Choroid plexus epithelial cell (primary cell): ENCODE data around the gene FCHSD2.

Experiments used
- DNase-seq: peaks from one replicate; pipeline ENCODE4 v3.0.0-alpha.2; 2010; ENCODE audit warnings: low read depth
- H3K4me3 ChIP-seq: 2 replicates; pipeline ENCODE4 v1.5.1; 2011; ENCODE audit warnings: low read depth, mild to moderate bottlenecking, control low read depth, low read length, moderate library complexity
- TF ChIP-seq, protein P1 (sequence below): conservative IDR thresholded peaks from 2 replicates; pipeline ENCODE4 v1.5.1; 2011; ENCODE audit warnings: low read depth, mild to moderate bottlenecking, control low read depth, inconsistent platforms, low read length, moderate library complexity

FCHSD2 gene

GRCh38 chr11:72897506-72897905 lies 244.6 kb downstream of the FCHSD2 start:
- H3K4me3 ChIP-seq: no peak overlapping the region
- no peak for DNase-seq
- TF ChIP-seq, protein P1, sequence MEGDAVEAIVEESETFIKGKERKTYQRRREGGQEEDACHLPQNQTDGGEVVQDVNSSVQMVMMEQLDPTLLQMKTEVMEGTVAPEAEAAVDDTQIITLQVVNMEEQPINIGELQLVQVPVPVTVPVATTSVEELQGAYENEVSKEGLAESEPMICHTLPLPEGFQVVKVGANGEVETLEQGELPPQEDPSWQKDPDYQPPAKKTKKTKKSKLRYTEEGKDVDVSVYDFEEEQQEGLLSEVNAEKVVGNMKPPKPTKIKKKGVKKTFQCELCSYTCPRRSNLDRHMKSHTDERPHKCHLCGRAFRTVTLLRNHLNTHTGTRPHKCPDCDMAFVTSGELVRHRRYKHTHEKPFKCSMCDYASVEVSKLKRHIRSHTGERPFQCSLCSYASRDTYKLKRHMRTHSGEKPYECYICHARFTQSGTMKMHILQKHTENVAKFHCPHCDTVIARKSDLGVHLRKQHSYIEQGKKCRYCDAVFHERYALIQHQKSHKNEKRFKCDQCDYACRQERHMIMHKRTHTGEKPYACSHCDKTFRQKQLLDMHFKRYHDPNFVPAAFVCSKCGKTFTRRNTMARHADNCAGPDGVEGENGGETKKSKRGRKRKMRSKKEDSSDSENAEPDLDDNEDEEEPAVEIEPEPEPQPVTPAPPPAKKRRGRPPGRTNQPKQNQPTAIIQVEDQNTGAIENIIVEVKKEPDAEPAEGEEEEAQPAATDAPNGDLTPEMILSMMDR: no peak

GRCh38 chr11:72896431-72896830 lies 245.7 kb downstream of the FCHSD2 start:
- DNase-seq: peak; percentile 6
- TF ChIP-seq, protein P1: no peak
- no peak overlapping the region for H3K4me3 ChIP-seq

DNA sequence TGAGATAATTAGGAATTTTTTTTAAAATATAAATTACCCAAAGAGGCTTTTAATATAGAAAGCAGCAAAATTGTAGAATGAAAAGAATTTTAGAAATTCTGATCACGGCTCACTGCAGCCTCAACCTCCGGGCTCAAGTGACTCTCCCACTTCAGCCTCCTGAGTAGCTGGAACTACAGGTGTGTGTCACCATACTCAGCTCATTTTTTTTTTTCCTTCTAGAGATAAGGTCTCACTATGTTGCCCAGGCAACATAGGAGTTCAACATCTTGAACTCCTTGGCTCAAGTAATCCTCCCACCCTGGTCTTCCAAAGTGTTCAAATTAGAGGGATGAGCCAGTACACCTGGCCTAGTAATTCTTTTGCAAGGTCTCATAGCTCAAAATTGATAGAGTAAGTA lies 251.2 kb downstream of the FCHSD2 start:
- TF ChIP-seq, protein P1: no peak
- H3K4me3 ChIP-seq: no peak overlapping the region
- no peak for DNase-seq

GRCh38 chr11:72886619-72887018 lies 255.5 kb downstream of the FCHSD2 start:
- no peak overlapping the region for H3K4me3 ChIP-seq
- TF ChIP-seq, protein P1: no peak
- no peak for DNase-seq

GRCh38 chr11:72885749-72886609 lies 256.1 kb downstream of the FCHSD2 start:
- TF ChIP-seq, protein P1: no peak
- no peak overlapping the region for H3K4me3 ChIP-seq
- DNase-seq: no peak

GRCh38 chr11:72876147-72876546 lies 266.0 kb downstream of the FCHSD2 start:
- DNase-seq: no peak
- TF ChIP-seq, protein P1: no peak
- no peak overlapping the region for H3K4me3 ChIP-seq

GRCh38 chr11:72875736-72876135 lies 266.4 kb downstream of the FCHSD2 start:
- no peak for DNase-seq
- TF ChIP-seq, protein P1: no peak
- no peak overlapping the region for H3K4me3 ChIP-seq
